Measurements from ENCODE around the gene NEIL3.

Gene NEIL3

GRCh38 chr4:177282284-177282835 is 27.3 kb upstream of the NEIL3 start:
- Histone ChIP-seq H3K27me3 (ENCODE audit: insufficient read depth, low read length) (no peaks in the 10 kb centered on the region), H3K79me2 (ENCODE audit: control insufficient read depth, insufficient read depth, low read length, unreplicated experiment) (no peaks in the 10 kb centered on the region), H3K4me1 (ENCODE audit: control insufficient read depth, insufficient read depth, low read length, unreplicated experiment) (no peaks in the 10 kb centered on the region), H2AFZ (ENCODE audit: low read length, unreplicated experiment) (no peak overlapping the region), H3K27ac (ENCODE audit: low read depth, low read length) (no peak overlapping the region), H3K36me3 (ENCODE audit: insufficient read depth, low read length) (no peaks in the 10 kb centered on the region), H3K4me3 (ENCODE audit: low read depth, low read length) (no peak overlapping the region)

- Histone ChIP-seq H3K79me2 (ENCODE audit: control insufficient read depth, insufficient read depth, low read length, unreplicated experiment) (no peaks in the 10 kb centered on the region), H3K27ac (ENCODE audit: low read depth, low read length) (no peak overlapping the region), H2AFZ (ENCODE audit: low read length, unreplicated experiment) (peak overlapping the region; percentile 76), H3K27me3 (ENCODE audit: insufficient read depth, low read length) (no peaks in the 10 kb centered on the region), H3K4me1 (ENCODE audit: control insufficient read depth, insufficient read depth, low read length, unreplicated experiment) (no peaks in the 10 kb centered on the region), H3K36me3 (ENCODE audit: insufficient read depth, low read length) (no peaks in the 10 kb centered on the region), H3K4me3 (ENCODE audit: low read depth, low read length) (no peak overlapping the region)
Measured at GRCh38 chr4:177283167-177283566, 26.5 kb upstream of the NEIL3 start.

GRCh38 chr4:177285953-177286352 is 23.7 kb upstream of the NEIL3 start:
- Histone ChIP-seq H3K79me2 (ENCODE audit: control insufficient read depth, insufficient read depth, low read length, unreplicated experiment) (no peaks in the 10 kb centered on the region), H3K4me3 (ENCODE audit: low read depth, low read length) (no peak overlapping the region), H3K27ac (ENCODE audit: low read depth, low read length) (no peak overlapping the region), H2AFZ (ENCODE audit: low read length, unreplicated experiment) (no peak overlapping the region), H3K36me3 (ENCODE audit: insufficient read depth, low read length) (no peaks in the 10 kb centered on the region), H3K4me1 (ENCODE audit: control insufficient read depth, insufficient read depth, low read length, unreplicated experiment) (no peaks in the 10 kb centered on the region), H3K27me3 (ENCODE audit: insufficient read depth, low read length) (no peaks in the 10 kb centered on the region)

GRCh38 chr4:177287255-177287654 is 22.4 kb upstream of the NEIL3 start:
- Histone ChIP-seq H2AFZ (ENCODE audit: low read length, unreplicated experiment) (no peak overlapping the region), H3K4me1 (ENCODE audit: control insufficient read depth, insufficient read depth, low read length, unreplicated experiment) (no peaks in the 10 kb centered on the region), H3K27me3 (ENCODE audit: insufficient read depth, low read length) (no peaks in the 10 kb centered on the region), H3K4me3 (ENCODE audit: low read depth, low read length) (no peak overlapping the region), H3K36me3 (ENCODE audit: insufficient read depth, low read length) (no peaks in the 10 kb centered on the region), H3K27ac (ENCODE audit: low read depth, low read length) (no peak overlapping the region), H3K79me2 (ENCODE audit: control insufficient read depth, insufficient read depth, low read length, unreplicated experiment) (no peaks in the 10 kb centered on the region)

GRCh38 chr4:177288335-177288734 is 21.3 kb upstream of the NEIL3 start:
- Histone ChIP-seq H3K4me3 (ENCODE audit: low read depth, low read length) (no peak overlapping the region), H3K36me3 (ENCODE audit: insufficient read depth, low read length) (no peaks in the 10 kb centered on the region), H3K79me2 (ENCODE audit: control insufficient read depth, insufficient read depth, low read length, unreplicated experiment) (no peaks in the 10 kb centered on the region), H3K27ac (ENCODE audit: low read depth, low read length) (no peak overlapping the region), H3K27me3 (ENCODE audit: insufficient read depth, low read length) (no peaks in the 10 kb centered on the region), H2AFZ (ENCODE audit: low read length, unreplicated experiment) (no peak overlapping the region), H3K4me1 (ENCODE audit: control insufficient read depth, insufficient read depth, low read length, unreplicated experiment) (no peaks in the 10 kb centered on the region)

- no peaks in the 10 kb centered on the region for H3K27me3 ChIP-seq (ENCODE audit: insufficient read depth, low read length)
- no peaks in the 10 kb centered on the region for H3K36me3 ChIP-seq (ENCODE audit: insufficient read depth, low read length)
- no peaks in the 10 kb centered on the region for H3K79me2 ChIP-seq (ENCODE audit: control insufficient read depth, insufficient read depth, low read length, unreplicated experiment)
- H3K4me1 ChIP-seq (ENCODE audit: control insufficient read depth, insufficient read depth, low read length, unreplicated experiment): no peaks in the 10 kb centered on the region
- H2AFZ ChIP-seq (ENCODE audit: low read length, unreplicated experiment): no peak overlapping the region
- no peak overlapping the region for H3K4me3 ChIP-seq (ENCODE audit: low read depth, low read length)
- no peak overlapping the region for H3K27ac ChIP-seq (ENCODE audit: low read depth, low read length)
Measured at GRCh38 chr4:177290780-177291179, 18.9 kb upstream of the NEIL3 start.

GRCh38 chr4:177292171-177292570 is 17.5 kb upstream of the NEIL3 start:
- no peaks in the 10 kb centered on the region for H3K4me1 ChIP-seq (ENCODE audit: control insufficient read depth, insufficient read depth, low read length, unreplicated experiment)
- H3K27me3 ChIP-seq (ENCODE audit: insufficient read depth, low read length): no peaks in the 10 kb centered on the region
- no peaks in the 10 kb centered on the region for H3K36me3 ChIP-seq (ENCODE audit: insufficient read depth, low read length)
- no peaks in the 10 kb centered on the region for H3K79me2 ChIP-seq (ENCODE audit: control insufficient read depth, insufficient read depth, low read length, unreplicated experiment)
- H3K4me3 ChIP-seq (ENCODE audit: low read depth, low read length): no peak overlapping the region
- H2AFZ ChIP-seq (ENCODE audit: low read length, unreplicated experiment): no peak overlapping the region
- no peak overlapping the region for H3K27ac ChIP-seq (ENCODE audit: low read depth, low read length)

GRCh38 chr4:177293208-177294033 is 16.3 kb upstream of the NEIL3 start:
- Histone ChIP-seq H3K4me3 (ENCODE audit: low read depth, low read length) (no peak overlapping the region), H3K27ac (ENCODE audit: low read depth, low read length) (no peak overlapping the region), H3K4me1 (ENCODE audit: control insufficient read depth, insufficient read depth, low read length, unreplicated experiment) (no peaks in the 10 kb centered on the region), H2AFZ (ENCODE audit: low read length, unreplicated experiment) (no peak overlapping the region), H3K36me3 (ENCODE audit: insufficient read depth, low read length) (no peaks in the 10 kb centered on the region), H3K79me2 (ENCODE audit: control insufficient read depth, insufficient read depth, low read length, unreplicated experiment) (no peaks in the 10 kb centered on the region), H3K27me3 (ENCODE audit: insufficient read depth, low read length) (no peaks in the 10 kb centered on the region)

- Histone ChIP-seq H3K27me3 (ENCODE audit: insufficient read depth, low read length) (no peaks in the 10 kb centered on the region), H2AFZ (ENCODE audit: low read length, unreplicated experiment) (no peak overlapping the region), H3K79me2 (ENCODE audit: control insufficient read depth, insufficient read depth, low read length, unreplicated experiment) (no peaks in the 10 kb centered on the region), H3K27ac (ENCODE audit: low read depth, low read length) (no peak overlapping the region), H3K4me1 (ENCODE audit: control insufficient read depth, insufficient read depth, low read length, unreplicated experiment) (no peaks in the 10 kb centered on the region), H3K4me3 (ENCODE audit: low read depth, low read length) (no peak overlapping the region), H3K36me3 (ENCODE audit: insufficient read depth, low read length) (no peaks in the 10 kb centered on the region)
Measured at GRCh38 chr4:177297785-177298391, 11.8 kb upstream of the NEIL3 start.

- Histone ChIP-seq H3K27ac (ENCODE audit: low read depth, low read length) (no peak overlapping the region), H3K36me3 (ENCODE audit: insufficient read depth, low read length) (no peaks in the 10 kb centered on the region), H3K79me2 (ENCODE audit: control insufficient read depth, insufficient read depth, low read length, unreplicated experiment) (no peaks in the 10 kb centered on the region), H3K4me3 (ENCODE audit: low read depth, low read length) (no peak overlapping the region), H3K4me1 (ENCODE audit: control insufficient read depth, insufficient read depth, low read length, unreplicated experiment) (no peaks in the 10 kb centered on the region), H2AFZ (ENCODE audit: low read length, unreplicated experiment) (no peak overlapping the region), H3K27me3 (ENCODE audit: insufficient read depth, low read length) (no peaks in the 10 kb centered on the region)
Measured at GRCh38 chr4:177301126-177301639, 8.5 kb upstream of the NEIL3 start.

All from ACC112 (cell line).